GM19438 (cell line): ENCODE results near the gene NAA50.

ENCODE experiments used
- ATAC-seq: cut with Tn5 transposase; IDR thresholded peaks from one replicate; pipeline ENCODE4 v1.9.1; 2021; ENCODE audit warnings: low read depth; ENCODE audit not compliant: unreplicated experiment

NAA50 gene

DNA sequence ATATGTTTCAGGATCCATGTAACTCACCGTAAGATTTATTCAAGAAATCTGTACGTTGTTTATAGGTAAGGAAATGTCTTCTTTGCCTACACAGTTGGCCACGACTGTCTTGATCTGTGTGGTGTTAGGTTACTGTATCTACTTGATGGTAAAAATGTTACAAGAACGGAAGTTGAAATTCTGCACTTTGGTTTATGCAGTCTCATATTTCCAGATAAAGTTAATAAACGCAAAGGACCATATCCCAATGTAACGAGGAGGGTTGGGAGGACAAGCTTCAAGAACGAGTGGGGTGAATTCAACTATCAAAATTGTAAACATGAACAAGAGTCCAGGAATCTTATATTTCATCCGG lies 50.6 kb downstream of the NAA50 start:
- no peak for ATAC-seq

DNA sequence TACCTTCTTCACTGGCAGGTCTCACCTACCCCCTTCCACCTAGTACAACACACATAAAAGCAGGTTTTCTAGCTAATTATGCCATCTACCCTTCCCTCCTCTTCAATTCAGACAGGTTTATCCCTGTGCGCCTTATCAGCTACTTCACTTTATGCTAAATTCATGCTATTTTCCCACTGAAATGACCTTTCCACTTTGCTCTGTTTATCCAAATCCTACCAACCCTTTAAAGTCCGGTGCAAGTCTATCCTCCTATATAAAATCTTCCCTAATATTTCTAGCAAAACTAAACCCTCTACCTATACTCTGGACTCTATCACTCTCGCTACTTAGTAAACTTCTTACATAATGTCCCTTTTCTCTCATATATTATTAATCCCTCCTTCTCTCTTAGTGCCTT lies 55.6 kb downstream of the NAA50 start:
- ATAC-seq, result no peak

DNA sequence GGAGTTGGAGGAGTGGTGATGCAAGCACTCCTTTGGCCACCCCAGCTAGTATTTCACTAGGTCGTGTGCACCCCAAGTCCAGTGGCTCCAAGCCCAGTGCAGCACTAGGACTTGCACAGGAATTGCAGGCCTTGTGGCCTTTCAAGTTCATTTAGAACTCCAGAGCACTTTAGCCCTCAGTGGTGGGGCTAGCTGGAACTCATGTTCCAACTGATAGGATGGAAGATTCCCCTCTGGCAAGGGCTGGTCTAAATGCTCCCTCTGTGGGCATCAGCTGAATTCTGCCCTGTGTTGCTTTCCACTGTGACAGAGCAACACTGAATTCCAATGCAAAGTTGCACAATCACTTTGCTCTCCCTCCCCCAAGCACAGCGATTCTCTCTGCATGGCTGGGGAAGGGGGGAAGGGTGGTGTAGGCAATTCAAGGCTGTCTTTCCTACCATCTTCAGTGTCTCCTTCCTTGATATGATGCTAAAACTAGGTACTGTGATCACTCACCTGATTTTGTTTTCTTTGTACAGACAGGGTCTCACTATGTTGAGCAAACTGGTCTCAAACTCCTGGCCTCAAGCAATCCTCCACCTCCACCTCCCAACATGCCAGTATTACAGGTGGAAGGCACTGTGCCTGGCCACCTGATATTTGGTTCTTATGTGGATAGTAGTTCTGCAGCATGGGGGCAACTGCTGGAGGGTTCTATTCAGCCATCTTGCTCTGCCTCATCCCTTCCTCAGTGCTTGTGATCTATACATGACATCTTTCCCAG lies 59.9 kb downstream of the NAA50 start:
- ATAC-seq, result no peak

DNA sequence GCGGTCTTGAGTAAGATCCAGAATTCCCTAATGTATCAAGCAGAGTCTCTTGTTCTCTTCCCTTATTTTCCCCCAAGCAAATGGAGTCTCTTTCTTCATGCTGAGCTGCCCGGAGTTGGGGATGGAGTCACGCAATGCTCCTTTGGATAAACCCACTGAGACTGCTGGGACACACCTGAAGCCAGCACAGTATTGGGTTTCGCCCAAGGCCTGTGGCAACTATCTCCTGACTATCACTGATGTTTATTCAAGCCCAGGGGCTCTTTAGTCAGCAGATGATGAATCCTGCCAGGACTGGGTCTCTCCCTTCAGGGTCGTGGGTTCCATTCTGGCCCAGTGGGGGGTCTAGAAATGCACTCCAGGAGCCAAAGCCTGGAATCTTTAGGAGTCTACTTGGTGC lies 60.9 kb downstream of the NAA50 start:
- ATAC-seq, result no peak

DNA sequence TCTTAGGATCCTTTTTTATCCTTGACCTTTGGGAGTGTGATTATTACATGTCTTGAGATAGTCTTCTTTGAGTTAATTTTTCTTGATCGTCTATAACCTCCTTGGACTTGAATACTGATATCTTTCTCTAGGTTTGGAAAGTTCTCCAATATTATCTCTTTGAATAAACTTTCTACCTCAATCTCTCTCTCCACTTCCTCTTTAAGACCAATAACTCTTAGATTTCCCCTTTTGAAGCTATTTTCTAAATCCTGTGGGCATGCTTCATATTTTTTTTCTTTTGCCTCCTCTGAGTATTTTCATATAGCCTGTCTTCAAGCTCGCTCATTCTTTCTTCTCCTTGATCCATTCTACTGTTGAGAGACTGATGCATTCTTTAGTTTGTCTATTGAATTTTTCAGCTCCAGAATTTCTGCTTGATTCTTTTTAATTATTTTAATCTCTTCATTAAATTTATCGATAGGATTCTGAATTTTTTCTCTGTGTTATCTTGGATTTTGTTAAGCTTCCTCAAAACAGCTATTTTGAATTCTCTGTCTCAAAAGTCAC lies 61.7 kb downstream of the NAA50 start:
- ATAC-seq, result no peak

DNA sequence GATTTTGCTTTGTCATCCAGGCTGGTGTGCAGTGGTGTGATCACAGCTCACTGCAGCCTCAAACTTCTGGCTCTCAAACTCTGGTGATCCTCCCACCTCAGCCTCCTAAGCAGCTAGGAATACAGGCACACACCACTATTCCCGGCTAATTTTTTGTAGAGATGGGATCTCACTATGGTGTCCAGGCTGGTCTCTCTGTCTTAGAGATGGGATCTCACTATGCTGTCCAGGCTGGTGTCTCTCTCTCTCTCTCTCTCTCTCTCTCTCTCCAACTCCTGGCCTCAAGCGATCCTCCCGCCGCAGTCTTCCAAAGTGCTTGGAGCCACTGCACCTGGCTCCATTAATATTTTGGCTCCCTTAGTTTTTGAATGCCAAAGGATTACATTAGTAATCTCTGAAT lies 67.3 kb downstream of the NAA50 start:
- ATAC-seq, result no peak

DNA sequence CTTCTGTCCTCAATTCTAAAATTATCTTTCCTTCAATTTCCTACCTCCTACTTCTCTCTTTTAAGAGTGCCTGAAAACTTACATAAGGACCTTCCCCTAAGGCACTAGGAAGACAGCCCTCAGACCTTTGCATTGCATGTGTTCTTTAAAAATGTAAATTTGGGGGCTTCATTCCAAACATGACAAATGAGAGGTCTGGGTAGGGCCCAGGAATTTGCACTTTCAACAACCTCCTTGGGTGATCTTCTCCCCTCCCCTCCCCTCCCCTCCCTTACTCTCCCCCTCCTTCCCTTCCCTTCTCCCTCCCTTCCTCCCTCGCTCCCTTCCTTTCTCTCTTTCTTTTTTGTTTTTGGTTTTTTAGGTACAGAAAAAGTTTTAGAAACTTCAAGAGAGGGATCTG lies 68.3 kb downstream of the NAA50 start:
- ATAC-seq, result no peak

DNA sequence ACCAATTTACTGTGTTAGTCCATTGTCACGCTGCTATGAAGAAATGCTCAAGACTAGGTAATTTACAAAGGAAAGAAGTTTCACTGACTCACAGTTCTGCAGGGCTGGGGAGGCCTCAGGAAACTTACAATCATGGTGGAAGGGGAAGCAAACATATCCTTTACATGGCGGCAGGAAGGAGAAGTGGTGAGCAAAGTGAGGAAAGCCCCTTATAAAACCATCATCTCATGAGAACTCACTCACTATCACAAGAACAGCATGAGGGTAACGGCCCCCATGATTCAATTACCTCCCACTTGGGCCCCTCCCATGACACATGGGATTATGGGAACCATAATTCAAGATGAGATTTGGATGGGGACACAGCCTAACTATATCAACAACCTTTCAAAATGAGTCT lies 69.8 kb downstream of the NAA50 start:
- ATAC-seq, result no peak

DNA sequence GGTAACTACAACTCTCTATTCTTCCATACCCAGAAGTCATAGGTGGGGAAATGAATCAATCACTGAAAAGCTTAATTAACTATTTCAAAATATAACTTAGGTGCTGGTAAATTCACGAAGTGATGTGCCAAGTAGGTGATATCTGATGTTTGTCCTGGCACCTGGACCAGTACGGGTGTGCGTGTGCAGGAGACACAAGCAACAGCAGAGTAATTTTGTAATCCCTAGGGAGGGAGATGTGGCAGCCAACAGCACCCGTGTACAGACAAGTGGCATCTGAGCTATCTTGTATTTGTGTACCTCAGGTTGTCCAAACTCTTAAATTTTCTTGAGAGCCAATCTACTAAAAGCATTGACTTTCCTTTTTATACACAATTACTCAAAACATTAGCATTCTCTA lies 72.5 kb downstream of the NAA50 start:
- no peak for ATAC-seq

DNA sequence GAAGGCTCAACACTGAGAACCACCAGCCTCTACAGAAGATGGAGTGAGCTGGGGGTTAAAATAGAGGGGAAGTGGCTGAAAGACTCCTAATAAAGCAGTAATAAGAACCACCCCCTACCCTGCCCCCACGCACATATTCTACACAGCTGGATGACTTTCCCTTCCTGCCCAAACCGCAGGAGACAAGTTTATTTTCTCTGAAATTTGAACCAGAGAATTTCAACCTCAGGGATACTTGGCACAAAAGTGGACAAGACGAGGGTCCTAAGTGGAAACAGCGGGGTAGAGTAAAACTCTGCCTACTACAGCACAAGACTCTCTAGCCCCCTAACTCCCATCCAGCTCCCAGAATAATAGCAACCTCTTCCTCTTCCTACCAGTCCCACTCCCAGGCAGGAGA lies 78.0 kb downstream of the NAA50 start:
- no peak for ATAC-seq
